GM23338 (cell line): ENCODE data around the gene TJAP1. TPM values are rescaled to one million over a fixed set of nuclear protein-coding genes. Genes with fewer than 3 reads are reported as not detected.

ENCODE experiments used
- ATAC-seq: fragments of 200-7000 bp; cut with Tn5 transposase; 3 replicates; pipeline ENCODE4 v1.9.1; 2020
- DNase-seq: peaks from one replicate; pipeline ENCODE4 v3.0.0-alpha.2; 2015; ENCODE audit warnings: low spot score
- H2AFZ ChIP-seq: fragments of 200-600 bp; sonication (generic); 2 replicates; pipeline ENCODE4 v1.8.0; 2016; ENCODE audit warnings: antibody characterized with exemption, mild to moderate bottlenecking, moderate library complexity
- H3F3A ChIP-seq: fragments of 200-600 bp; sonication (generic); replicated peaks from 2 replicates; pipeline ENCODE4 v1.8.0; 2017; ENCODE audit warnings: antibody characterized with exemption, mixed run types, low read depth
- H3K27ac ChIP-seq: fragments of 200-600 bp; sonication (generic); 2 replicates; pipeline ENCODE4 v1.6.1; 2016; ENCODE audit warnings: low read depth
- H3K27me3 ChIP-seq: fragments of 200-600 bp; sonication (generic); 2 replicates; pipeline ENCODE4 v1.8.0; 2016; ENCODE audit warnings: mild to moderate bottlenecking, mixed run types, moderate library complexity; ENCODE audit not compliant: insufficient read depth
- H3K36me3 ChIP-seq: fragments of 200-600 bp; sonication (generic); 2 replicates; pipeline ENCODE4 v1.8.0; 2016; ENCODE audit warnings: mild to moderate bottlenecking; ENCODE audit not compliant: insufficient read depth
- H3K4me1 ChIP-seq: fragments of 200-600 bp; sonication (generic); 2 replicates; pipeline ENCODE4 v1.8.0; 2016; ENCODE audit warnings: mild to moderate bottlenecking, moderate library complexity; ENCODE audit not compliant: insufficient read depth
- H3K4me2 ChIP-seq: fragments of 200-600 bp; sonication (generic); 2 replicates; pipeline ENCODE4 v1.7.1; 2017; ENCODE audit warnings: mixed run types
- H3K4me3 ChIP-seq: fragments of 200-600 bp; sonication (generic); 2 replicates; pipeline ENCODE4 v1.6.1; 2016; ENCODE audit warnings: mixed run types
- H3K79me2 ChIP-seq: fragments of 200-600 bp; sonication (generic); replicated peaks from 2 replicates; pipeline ENCODE4 v1.8.0; 2017; ENCODE audit warnings: mild to moderate bottlenecking; ENCODE audit not compliant: insufficient read depth
- H3K9me2 ChIP-seq: fragments of 200-600 bp; sonication (generic); 2 replicates; pipeline ENCODE4 v1.8.0; 2017; ENCODE audit not compliant: insufficient read depth
- H4K20me1 ChIP-seq: fragments of 200-600 bp; sonication (generic); replicated peaks from 2 replicates; pipeline ENCODE4 v1.8.0; 2017; ENCODE audit warnings: mild to moderate bottlenecking; ENCODE audit not compliant: insufficient read depth
- H3K27ac Mint-ChIP-seq: 2 replicates; pipeline ENCODE4 v1.8.0; 2020; ENCODE audit warnings: inconsistent platforms, mild to moderate bottlenecking, moderate library complexity, mixed read lengths
- H3K27me3 Mint-ChIP-seq: 3 replicates; pipeline ENCODE4 v1.8.0; 2022; ENCODE audit warnings: low read depth, mild to moderate bottlenecking, moderate library complexity, mixed read lengths, inconsistent platforms; ENCODE audit not compliant: insufficient read depth, poor library complexity
- H3K36me3 Mint-ChIP-seq: 3 replicates; pipeline ENCODE4 v1.8.0; 2021; ENCODE audit warnings: low read depth, mild to moderate bottlenecking, inconsistent platforms, moderate library complexity, mixed read lengths
- H3K4me1 Mint-ChIP-seq: 3 replicates; pipeline ENCODE4 v1.8.0; 2020; ENCODE audit warnings: mild to moderate bottlenecking, inconsistent platforms, mixed read lengths
- H3K4me3 Mint-ChIP-seq: 3 replicates; pipeline ENCODE4 v1.8.0; 2021; ENCODE audit warnings: moderate library complexity, mild to moderate bottlenecking, inconsistent platforms, mixed read lengths
- H3K9me3 Mint-ChIP-seq: 3 replicates; pipeline ENCODE4 v1.8.0; 2020; ENCODE audit warnings: moderate library complexity, mild to moderate bottlenecking, inconsistent platforms, mixed read lengths
- CREB1 ChIP-seq: fragments of 250-450 bp; sonication (Bioruptor Pico); IDR thresholded peaks from 2 replicates; pipeline ENCODE4 v1.5.0; 2020; ENCODE audit warnings: low read depth, mild to moderate bottlenecking, moderate library complexity
- EZH2 ChIP-seq: fragments of 200-600 bp; sonication (generic); IDR thresholded peaks from one replicate; pipeline ENCODE4 v1.8.0; 2017; ENCODE audit warnings: antibody characterized with exemption, mild to moderate bottlenecking, low read depth; ENCODE audit not compliant: unreplicated experiment
- EZH2phosphoT487 ChIP-seq: fragments of 200-600 bp; sonication (generic); IDR thresholded peaks from one replicate; pipeline ENCODE4 v1.8.1; 2018; ENCODE audit warnings: antibody characterized with exemption; ENCODE audit not compliant: unreplicated experiment
- JUNB ChIP-seq: IDR thresholded peaks from one replicate; pipeline ENCODE4 v1.6.1; 2016; ENCODE audit warnings: antibody characterized with exemption; ENCODE audit not compliant: unreplicated experiment
- NANOG ChIP-seq: IDR thresholded peaks from 2 replicates; pipeline ENCODE4 v1.6.1; 2016; ENCODE audit warnings: antibody characterized with exemption, borderline replicate concordance
- POLR2AphosphoS5 ChIP-seq: IDR thresholded peaks from 2 replicates; pipeline ENCODE4 v1.6.1; 2016; ENCODE audit warnings: antibody characterized with exemption, low read depth
- STAT1 ChIP-seq: IDR thresholded peaks from one replicate; pipeline ENCODE4 v1.6.1; 2016; ENCODE audit warnings: antibody characterized with exemption; ENCODE audit not compliant: unreplicated experiment
- ZNF114 ChIP-seq: fragments of 250-450 bp; sonication (Bioruptor Pico); IDR thresholded peaks from 2 replicates; pipeline ENCODE4 v1.5.0; 2020; ENCODE audit warnings: mild to moderate bottlenecking, moderate library complexity
- ZNF331 ChIP-seq: fragments of 250-450 bp; sonication (Bioruptor Pico); IDR thresholded peaks from 2 replicates; pipeline ENCODE4 v1.5.0; 2020; ENCODE audit warnings: low read depth, mild to moderate bottlenecking, moderate library complexity
- polyA plus RNA-seq: library from polyadenylated mRNA; unstranded; fragments of >200 nt; fragmentation: Nextera tagmentation; extraction: Ambion mirVana; gene quantifications from 2 replicates; pipeline ENCODE4 v1.2.1, GENCODE V29; 2016
- total RNA-seq: library from RNA; depleted of rRNA; stranded (reverse); fragments of >200 nt; shearing (Covaris generic); gene quantifications from 2 replicates; pipeline ENCODE4 v1.2.3, GENCODE V29; 2014
- TF ChIP-seq, protein P1 (sequence below): fragments of 250-450 bp; sonication (Bioruptor Pico); IDR thresholded peaks from 2 replicates; pipeline ENCODE4 v1.5.0; 2020; ENCODE audit warnings: mild to moderate bottlenecking, moderate library complexity
- TF ChIP-seq, protein P2 (sequence below): IDR thresholded peaks from 2 replicates; pipeline ENCODE4 v1.6.1; 2016; ENCODE audit warnings: antibody characterized with exemption
- TF ChIP-seq, protein P3 (sequence below), 2 experiments: fragments of 200-600 bp in 1 of 2; sonication (generic) in 1 of 2; conservative IDR thresholded peaks; 2 replicates each; pipeline versions ENCODE4 v1.5.1 to v1.6.1; 2016 to 2017; ENCODE audit warnings: antibody characterized with exemption in 2 of 2, low read depth in 2 of 2, mild to moderate bottlenecking in 2 of 2, moderate library complexity in 1 of 2
- TF ChIP-seq, protein P4 (sequence below): IDR thresholded peaks from one replicate; pipeline ENCODE4 v1.6.1; 2018; ENCODE audit warnings: antibody characterized with exemption; ENCODE audit not compliant: unreplicated experiment

TJAP1 gene
- total and polyA plus RNA-seq, 2 experiments from 2014 or later, result 17.6 to 34.3 TPM

DNA sequence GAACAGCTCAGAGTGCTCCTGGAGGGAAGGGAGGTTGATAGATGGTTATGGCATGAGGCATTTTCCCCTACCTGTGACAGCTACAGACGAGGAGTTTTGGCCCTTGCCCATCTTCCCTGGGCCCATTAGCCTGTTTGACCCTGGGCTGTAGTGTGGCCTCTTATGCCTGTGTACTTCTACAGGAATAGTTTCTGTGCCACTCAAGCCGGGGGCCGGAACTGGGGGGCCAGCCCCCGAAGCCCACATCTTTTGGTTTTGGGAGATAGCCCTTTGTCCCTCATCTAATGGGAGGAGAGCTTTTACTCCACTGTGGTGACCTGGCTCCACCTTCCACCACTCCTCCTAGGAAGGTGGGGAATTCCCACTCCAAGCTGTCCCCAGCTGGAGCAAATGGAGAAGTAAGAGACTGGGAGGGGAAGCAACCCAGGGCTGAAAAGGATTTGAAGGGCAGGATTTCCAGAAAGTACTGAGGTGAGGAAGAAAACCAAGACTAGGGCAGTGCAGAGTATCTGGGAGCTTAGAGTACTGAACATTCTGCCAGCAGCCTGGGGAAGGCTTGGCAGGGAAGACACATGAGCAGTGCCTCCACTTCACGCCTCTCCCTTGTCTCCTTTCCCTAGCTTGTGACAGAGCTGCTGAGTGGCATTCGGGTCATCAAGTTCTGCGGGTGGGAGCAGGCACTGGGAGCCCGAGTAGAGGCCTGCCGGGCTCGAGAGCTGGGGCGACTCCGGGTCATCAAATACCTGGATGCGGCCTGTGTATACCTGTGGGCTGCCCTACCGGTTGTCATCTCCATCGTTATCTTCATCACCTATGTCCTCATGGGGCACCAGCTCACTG, 43.1 kb upstream of the TJAP1 start:
- peaks cover 3% of the 10 kb centered on the region; the same call in 1 of the 3 replicates for H3K36me3 Mint-ChIP-seq
- Histone ChIP-seq H3K4me2 (no peak overlapping the region), H3K27me3 (no peaks in the 10 kb centered on the region), H3K4me1 (no peaks in the 10 kb centered on the region), H3K79me2 (peaks cover 4% of the 10 kb centered on the region; the same call in 1 of the 2 replicates), H3K4me3 (no peak overlapping the region), H2AFZ (no peak overlapping the region), H3K27ac (no peak overlapping the region), H3K9me2 (no peaks in the 10 kb centered on the region), H3K36me3 (no peaks in the 10 kb centered on the region), H3F3A (no peaks in the 10 kb centered on the region), H4K20me1 (no peaks in the 10 kb centered on the region)
- DNase-seq (no peak), ATAC-seq (no peak)
- H3K27ac Mint-ChIP-seq, result peak overlapping the region; percentile 65; the same call in 1 of the 2 replicates
- no peaks in the 10 kb centered on the region for H3K9me3 Mint-ChIP-seq
- H3K4me1 Mint-ChIP-seq, result peaks cover under 1% of the 10 kb centered on the region; the same call in 2 of the 3 replicates
- H3K4me3 Mint-ChIP-seq, result no peak overlapping the region
- peaks cover 6% of the 10 kb centered on the region for H3K27me3 Mint-ChIP-seq
- TF ChIP-seq ZNF114 (CRISPR knock-in tag), result no peak
- no peak for TF ChIP-seq NANOG
- TF ChIP-seq CREB1 (CRISPR knock-in tag), result no peak
- no peak for TF ChIP-seq EZH2
- no peak for TF ChIP-seq STAT1
- no peak for TF ChIP-seq POLR2AphosphoS5
- TF ChIP-seq, protein P1, sequence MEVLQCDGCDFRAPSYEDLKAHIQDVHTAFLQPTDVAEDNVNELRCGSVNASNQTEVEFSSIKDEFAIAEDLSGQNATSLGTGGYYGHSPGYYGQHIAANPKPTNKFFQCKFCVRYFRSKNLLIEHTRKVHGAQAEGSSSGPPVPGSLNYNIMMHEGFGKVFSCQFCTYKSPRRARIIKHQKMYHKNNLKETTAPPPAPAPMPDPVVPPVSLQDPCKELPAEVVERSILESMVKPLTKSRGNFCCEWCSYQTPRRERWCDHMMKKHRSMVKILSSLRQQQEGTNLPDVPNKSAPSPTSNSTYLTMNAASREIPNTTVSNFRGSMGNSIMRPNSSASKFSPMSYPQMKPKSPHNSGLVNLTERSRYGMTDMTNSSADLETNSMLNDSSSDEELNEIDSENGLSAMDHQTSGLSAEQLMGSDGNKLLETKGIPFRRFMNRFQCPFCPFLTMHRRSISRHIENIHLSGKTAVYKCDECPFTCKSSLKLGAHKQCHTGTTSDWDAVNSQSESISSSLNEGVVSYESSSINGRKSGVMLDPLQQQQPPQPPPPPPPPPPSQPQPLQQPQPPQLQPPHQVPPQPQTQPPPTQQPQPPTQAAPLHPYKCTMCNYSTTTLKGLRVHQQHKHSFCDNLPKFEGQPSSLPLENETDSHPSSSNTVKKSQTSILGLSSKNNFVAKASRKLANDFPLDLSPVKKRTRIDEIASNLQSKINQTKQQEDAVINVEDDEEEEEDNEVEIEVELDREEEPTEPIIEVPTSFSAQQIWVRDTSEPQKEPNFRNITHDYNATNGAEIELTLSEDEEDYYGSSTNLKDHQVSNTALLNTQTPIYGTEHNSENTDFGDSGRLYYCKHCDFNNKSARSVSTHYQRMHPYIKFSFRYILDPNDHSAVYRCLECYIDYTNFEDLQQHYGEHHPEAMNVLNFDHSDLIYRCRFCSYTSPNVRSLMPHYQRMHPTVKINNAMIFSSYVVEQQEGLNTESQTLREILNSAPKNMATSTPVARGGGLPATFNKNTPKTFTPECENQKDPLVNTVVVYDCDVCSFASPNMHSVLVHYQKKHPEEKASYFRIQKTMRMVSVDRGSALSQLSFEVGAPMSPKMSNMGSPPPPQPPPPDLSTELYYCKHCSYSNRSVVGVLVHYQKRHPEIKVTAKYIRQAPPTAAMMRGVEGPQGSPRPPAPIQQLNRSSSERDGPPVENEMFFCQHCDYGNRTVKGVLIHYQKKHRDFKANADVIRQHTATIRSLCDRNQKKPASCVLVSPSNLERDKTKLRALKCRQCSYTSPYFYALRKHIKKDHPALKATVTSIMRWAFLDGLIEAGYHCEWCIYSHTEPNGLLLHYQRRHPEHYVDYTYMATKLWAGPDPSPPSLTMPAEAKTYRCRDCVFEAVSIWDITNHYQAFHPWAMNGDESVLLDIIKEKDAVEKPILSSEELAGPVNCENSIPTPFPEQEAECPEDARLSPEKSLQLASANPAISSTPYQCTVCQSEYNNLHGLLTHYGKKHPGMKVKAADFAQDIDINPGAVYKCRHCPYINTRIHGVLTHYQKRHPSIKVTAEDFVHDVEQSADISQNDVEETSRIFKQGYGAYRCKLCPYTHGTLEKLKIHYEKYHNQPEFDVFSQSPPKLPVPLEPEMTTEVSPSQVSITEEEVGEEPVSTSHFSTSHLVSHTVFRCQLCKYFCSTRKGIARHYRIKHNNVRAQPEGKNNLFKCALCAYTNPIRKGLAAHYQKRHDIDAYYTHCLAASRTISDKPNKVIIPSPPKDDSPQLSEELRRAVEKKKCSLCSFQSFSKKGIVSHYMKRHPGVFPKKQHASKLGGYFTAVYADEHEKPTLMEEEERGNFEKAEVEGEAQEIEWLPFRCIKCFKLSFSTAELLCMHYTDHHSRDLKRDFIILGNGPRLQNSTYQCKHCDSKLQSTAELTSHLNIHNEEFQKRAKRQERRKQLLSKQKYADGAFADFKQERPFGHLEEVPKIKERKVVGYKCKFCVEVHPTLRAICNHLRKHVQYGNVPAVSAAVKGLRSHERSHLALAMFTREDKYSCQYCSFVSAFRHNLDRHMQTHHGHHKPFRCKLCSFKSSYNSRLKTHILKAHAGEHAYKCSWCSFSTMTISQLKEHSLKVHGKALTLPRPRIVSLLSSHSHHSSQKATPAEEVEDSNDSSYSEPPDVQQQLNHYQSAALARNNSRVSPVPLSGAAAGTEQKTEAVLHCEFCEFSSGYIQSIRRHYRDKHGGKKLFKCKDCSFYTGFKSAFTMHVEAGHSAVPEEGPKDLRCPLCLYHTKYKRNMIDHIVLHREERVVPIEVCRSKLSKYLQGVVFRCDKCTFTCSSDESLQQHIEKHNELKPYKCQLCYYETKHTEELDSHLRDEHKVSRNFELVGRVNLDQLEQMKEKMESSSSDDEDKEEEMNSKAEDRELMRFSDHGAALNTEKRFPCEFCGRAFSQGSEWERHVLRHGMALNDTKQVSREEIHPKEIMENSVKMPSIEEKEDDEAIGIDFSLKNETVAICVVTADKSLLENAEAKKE (CRISPR knock-in tag), result no peak
- TF ChIP-seq, protein P2, sequence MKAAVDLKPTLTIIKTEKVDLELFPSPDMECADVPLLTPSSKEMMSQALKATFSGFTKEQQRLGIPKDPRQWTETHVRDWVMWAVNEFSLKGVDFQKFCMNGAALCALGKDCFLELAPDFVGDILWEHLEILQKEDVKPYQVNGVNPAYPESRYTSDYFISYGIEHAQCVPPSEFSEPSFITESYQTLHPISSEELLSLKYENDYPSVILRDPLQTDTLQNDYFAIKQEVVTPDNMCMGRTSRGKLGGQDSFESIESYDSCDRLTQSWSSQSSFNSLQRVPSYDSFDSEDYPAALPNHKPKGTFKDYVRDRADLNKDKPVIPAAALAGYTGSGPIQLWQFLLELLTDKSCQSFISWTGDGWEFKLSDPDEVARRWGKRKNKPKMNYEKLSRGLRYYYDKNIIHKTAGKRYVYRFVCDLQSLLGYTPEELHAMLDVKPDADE, result no peak
- TF ChIP-seq JUNB, result no peak
- no peak for TF ChIP-seq EZH2phosphoT487
- TF ChIP-seq, protein P3, sequence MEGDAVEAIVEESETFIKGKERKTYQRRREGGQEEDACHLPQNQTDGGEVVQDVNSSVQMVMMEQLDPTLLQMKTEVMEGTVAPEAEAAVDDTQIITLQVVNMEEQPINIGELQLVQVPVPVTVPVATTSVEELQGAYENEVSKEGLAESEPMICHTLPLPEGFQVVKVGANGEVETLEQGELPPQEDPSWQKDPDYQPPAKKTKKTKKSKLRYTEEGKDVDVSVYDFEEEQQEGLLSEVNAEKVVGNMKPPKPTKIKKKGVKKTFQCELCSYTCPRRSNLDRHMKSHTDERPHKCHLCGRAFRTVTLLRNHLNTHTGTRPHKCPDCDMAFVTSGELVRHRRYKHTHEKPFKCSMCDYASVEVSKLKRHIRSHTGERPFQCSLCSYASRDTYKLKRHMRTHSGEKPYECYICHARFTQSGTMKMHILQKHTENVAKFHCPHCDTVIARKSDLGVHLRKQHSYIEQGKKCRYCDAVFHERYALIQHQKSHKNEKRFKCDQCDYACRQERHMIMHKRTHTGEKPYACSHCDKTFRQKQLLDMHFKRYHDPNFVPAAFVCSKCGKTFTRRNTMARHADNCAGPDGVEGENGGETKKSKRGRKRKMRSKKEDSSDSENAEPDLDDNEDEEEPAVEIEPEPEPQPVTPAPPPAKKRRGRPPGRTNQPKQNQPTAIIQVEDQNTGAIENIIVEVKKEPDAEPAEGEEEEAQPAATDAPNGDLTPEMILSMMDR (conservative IDR thresholded peaks at IDR 0.05; ENCODE audit: low read depth in 2 of 2), result no peak
- TF ChIP-seq, protein P4, sequence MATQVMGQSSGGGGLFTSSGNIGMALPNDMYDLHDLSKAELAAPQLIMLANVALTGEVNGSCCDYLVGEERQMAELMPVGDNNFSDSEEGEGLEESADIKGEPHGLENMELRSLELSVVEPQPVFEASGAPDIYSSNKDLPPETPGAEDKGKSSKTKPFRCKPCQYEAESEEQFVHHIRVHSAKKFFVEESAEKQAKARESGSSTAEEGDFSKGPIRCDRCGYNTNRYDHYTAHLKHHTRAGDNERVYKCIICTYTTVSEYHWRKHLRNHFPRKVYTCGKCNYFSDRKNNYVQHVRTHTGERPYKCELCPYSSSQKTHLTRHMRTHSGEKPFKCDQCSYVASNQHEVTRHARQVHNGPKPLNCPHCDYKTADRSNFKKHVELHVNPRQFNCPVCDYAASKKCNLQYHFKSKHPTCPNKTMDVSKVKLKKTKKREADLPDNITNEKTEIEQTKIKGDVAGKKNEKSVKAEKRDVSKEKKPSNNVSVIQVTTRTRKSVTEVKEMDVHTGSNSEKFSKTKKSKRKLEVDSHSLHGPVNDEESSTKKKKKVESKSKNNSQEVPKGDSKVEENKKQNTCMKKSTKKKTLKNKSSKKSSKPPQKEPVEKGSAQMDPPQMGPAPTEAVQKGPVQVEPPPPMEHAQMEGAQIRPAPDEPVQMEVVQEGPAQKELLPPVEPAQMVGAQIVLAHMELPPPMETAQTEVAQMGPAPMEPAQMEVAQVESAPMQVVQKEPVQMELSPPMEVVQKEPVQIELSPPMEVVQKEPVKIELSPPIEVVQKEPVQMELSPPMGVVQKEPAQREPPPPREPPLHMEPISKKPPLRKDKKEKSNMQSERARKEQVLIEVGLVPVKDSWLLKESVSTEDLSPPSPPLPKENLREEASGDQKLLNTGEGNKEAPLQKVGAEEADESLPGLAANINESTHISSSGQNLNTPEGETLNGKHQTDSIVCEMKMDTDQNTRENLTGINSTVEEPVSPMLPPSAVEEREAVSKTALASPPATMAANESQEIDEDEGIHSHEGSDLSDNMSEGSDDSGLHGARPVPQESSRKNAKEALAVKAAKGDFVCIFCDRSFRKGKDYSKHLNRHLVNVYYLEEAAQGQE, result no peak
- no peak for TF ChIP-seq ZNF331 (CRISPR knock-in tag)
